Midbrain (tissue), 1 donor: ENCODE results near the gene PCDHA9.
"Not testable (repeated sequence)": the region's sequence is repeated elsewhere in the genome, so short reads cannot be mapped to it uniquely, and the experiment has no call there.

Source experiments
- DNase-seq: peaks from one replicate; lab custom pipeline; 2025; lab: John Stamatoyannopoulos, UW

Gene PCDHA9

GRCh38 chr5:140848139-140849102 is at the start of gene PCDHA9:
Gene PCDHA9, plus strand, starts transcription at chr5:140848382. Its CDS starts 114 bp downstream, at chr5:140848496.
- DNase-seq: not testable (repeated sequence)

- DNase-seq: peak; percentile 70
Measured at GRCh38 chr5:140800816-140801493, 47.2 kb upstream of the PCDHA9 start, which contains the start of gene PCDHA3. Gene PCDHA3, plus strand, starts transcription at chr5:140801057.

- peak; percentile 46 for DNase-seq
Measured at GRCh38 chr5:140801494-140801841, 46.7 kb upstream of the PCDHA9 start.

- DNase-seq: not testable (repeated sequence)
Measured at GRCh38 chr5:140802381-140802780, 45.8 kb upstream of the PCDHA9 start.

GRCh38 chr5:140802781-140803271 is 45.4 kb upstream of the PCDHA9 start:
- DNase-seq: no peak

- peak; percentile 52 for DNase-seq
Measured at GRCh38 chr5:140806834-140807775, 41.1 kb upstream of the PCDHA9 start, which contains the start of gene PCDHA4. Gene PCDHA4, plus strand, starts transcription at chr5:140807068.

- DNase-seq: not testable (repeated sequence)
Measured at GRCh38 chr5:140808241-140808888, 39.8 kb upstream of the PCDHA9 start.

- DNase-seq: no peak
Measured at GRCh38 chr5:140808889-140809291, 39.3 kb upstream of the PCDHA9 start.

- DNase-seq: peak; percentile 23
Measured at GRCh38 chr5:140821375-140822280, 26.6 kb upstream of the PCDHA9 start, which contains the start of gene PCDHA5. Gene PCDHA5, plus strand, starts transcription at chr5:140821613.

GRCh38 chr5:140822281-140822629 is 25.9 kb upstream of the PCDHA9 start:
- no peak for DNase-seq

GRCh38 chr5:140822969-140823368 is 25.2 kb upstream of the PCDHA9 start:
- DNase-seq: not testable (repeated sequence)

- DNase-seq: no peak
Measured at GRCh38 chr5:140823475-140823874, 24.7 kb upstream of the PCDHA9 start.

- DNase-seq: no peak
Measured at GRCh38 chr5:140827704-140828361, 20.3 kb upstream of the PCDHA9 start, which contains the start of gene PCDHA6. Gene PCDHA6, plus strand, starts transcription at chr5:140827960. Its CDS starts 132 bp downstream, at chr5:140828092.

- DNase-seq: no peak
Measured at GRCh38 chr5:140828362-140828737, 19.8 kb upstream of the PCDHA9 start.

- DNase-seq: not testable (repeated sequence)
Measured at GRCh38 chr5:140829511-140830501, 18.4 kb upstream of the PCDHA9 start.

GRCh38 chr5:140833993-140834392 is 14.2 kb upstream of the PCDHA9 start, which contains the start of gene PCDHA7:
Gene PCDHA7, plus strand, starts transcription at chr5:140834269. Its CDS starts 115 bp downstream, at chr5:140834384.
- peak; percentile 8 for DNase-seq

- DNase-seq: not testable (repeated sequence)
Measured at GRCh38 chr5:140834439-140835008, 13.7 kb upstream of the PCDHA9 start.
